Measurements from ENCODE around the gene IGIP. TPM values are rescaled to one million over a fixed set of nuclear protein-coding genes. Genes with fewer than 3 reads are reported as not detected.

The IGIP gene
- total RNA-seq (5.5 TPM), polyA plus RNA-seq (ENCODE audit: insufficient read depth in 1 of 8, insufficient read length in 8 of 8, low replicate concordance in 1 of 8) (1 to 10 TPM; 2.9 to 5.7 (median 4.0) TPM)
- long read RNA-seq, donor 1, partial matches to known transcripts, result 0 of 2 reads
- long read RNA-seq, donor 1, other reads (novel, unspliced or antisense), result 0 of 2 reads
- long read RNA-seq, donor 2, partial matches to known transcripts, result 0 of 1 reads
- long read RNA-seq, donor 2, other reads (novel, unspliced or antisense), result 0 of 1 reads
- long read RNA-seq, donor 3, result 0 reads
- long read RNA-seq, donor 4, result 0 reads
- long read RNA-seq, donor 5, transcript IGIP-201 (1 exons, 3,458 nt), result major isoform, 6 of 6 reads
- long read RNA-seq, donor 5, partial matches to known transcripts, result 0 of 6 reads
- long read RNA-seq, donor 5, other reads (novel, unspliced or antisense), result 0 of 6 reads
- long read RNA-seq, donor 6, partial matches to known transcripts, result 0 of 4 reads
- long read RNA-seq, donor 6, other reads (novel, unspliced or antisense), result 0 of 4 reads
- long read RNA-seq, donor 7, partial matches to known transcripts, result 0 of 2 reads
- long read RNA-seq, donor 7, other reads (novel, unspliced or antisense), result 0 of 2 reads
- long read RNA-seq, donor 8, transcript IGIP-201 (1 exons, 3,458 nt), result major isoform, 5 of 5 reads
- long read RNA-seq, donor 8, partial matches to known transcripts, result 0 of 5 reads
- long read RNA-seq, donor 8, other reads (novel, unspliced or antisense), result 0 of 5 reads
- long read RNA-seq, donor 9, partial matches to known transcripts, result 0 of 2 reads
- long read RNA-seq, donor 9, other reads (novel, unspliced or antisense), result 0 of 2 reads
- long read RNA-seq, donor 10, transcript IGIP-201 (1 exons, 3,458 nt), result major isoform, 7 of 7 reads
- long read RNA-seq, donor 10, partial matches to known transcripts, result 0 of 7 reads
- long read RNA-seq, donor 10, other reads (novel, unspliced or antisense), result 0 of 7 reads
- long read RNA-seq, donor 11, transcript IGIP-201 (1 exons, 3,458 nt), result major isoform, 10 of 10 reads
- long read RNA-seq, donor 11, partial matches to known transcripts, result 0 of 10 reads
- long read RNA-seq, donor 11, other reads (novel, unspliced or antisense), result 0 of 10 reads

GRCh38 chr5:140125637-140126036, at the start of gene IGIP:
Gene IGIP (plus strand): TSS chr5:140125937. CDS start chr5:140128477, 2,540 bp downstream.
- Histone ChIP-seq H3K9me3 (replicated peaks; ENCODE audit: control insufficient read depth, low read depth, low read length) (no peaks in the 10 kb centered on the region), H3K4me3 (ENCODE audit: low read length) (no peak within 1 kb of the TSS), H3K27me3 (ENCODE audit: control insufficient read depth, insufficient read depth, low read length) (peaks cover 2% of the 10 kb centered on the region), H3K4me1 (ENCODE audit: control insufficient read depth, insufficient read depth, low read length) (no peaks in the 10 kb centered on the region), H3K36me3 (ENCODE audit: control insufficient read depth, insufficient read depth, low read length) (no peaks in the 10 kb centered on the region), H3K27ac (ENCODE audit: low read length) (no peak within 1 kb of the TSS)
- no peak for DNase-seq
- no CpG with 5 or more reads among the region's 4 CpGs for WGBS (ENCODE audit: insufficient coverage)

- no CpG with 5 or more reads among the region's 1 CpG for WGBS (ENCODE audit: insufficient coverage)
- H3K4me3 ChIP-seq (ENCODE audit: low read length), result no peak overlapping the region
- no peaks in the 10 kb centered on the region for H3K4me1 ChIP-seq (ENCODE audit: control insufficient read depth, insufficient read depth, low read length)
- no peak for DNase-seq
- H3K27ac ChIP-seq (ENCODE audit: low read length), result no peak overlapping the region
- H3K27me3 ChIP-seq (ENCODE audit: control insufficient read depth, insufficient read depth, low read length), result peaks cover 14% of the 10 kb centered on the region
- no peaks in the 10 kb centered on the region for H3K9me3 ChIP-seq (replicated peaks; ENCODE audit: control insufficient read depth, low read depth, low read length)
- no peaks in the 10 kb centered on the region for H3K36me3 ChIP-seq (ENCODE audit: control insufficient read depth, insufficient read depth, low read length)
These were observed 49.6 kb upstream of the IGIP start for GRCh38 chr5:140076142-140076541.

GRCh38 chr5:140076788-140077187, 48.9 kb upstream of the IGIP start:
- Histone ChIP-seq H3K4me3 (ENCODE audit: low read length) (no peak overlapping the region), H3K4me1 (ENCODE audit: control insufficient read depth, insufficient read depth, low read length) (no peaks in the 10 kb centered on the region), H3K9me3 (replicated peaks; ENCODE audit: control insufficient read depth, low read depth, low read length) (no peaks in the 10 kb centered on the region), H3K36me3 (ENCODE audit: control insufficient read depth, insufficient read depth, low read length) (no peaks in the 10 kb centered on the region), H3K27me3 (ENCODE audit: control insufficient read depth, insufficient read depth, low read length) (peaks cover 14% of the 10 kb centered on the region), H3K27ac (ENCODE audit: low read length) (no peak overlapping the region)
- no peak for DNase-seq
- no CpG with 5 or more reads among the region's 2 CpGs for WGBS (ENCODE audit: insufficient coverage)

GRCh38 chr5:140083120-140083519, 42.6 kb upstream of the IGIP start:
- Histone ChIP-seq H3K4me3 (ENCODE audit: low read length) (no peak overlapping the region), H3K27me3 (ENCODE audit: control insufficient read depth, insufficient read depth, low read length) (peaks cover 17% of the 10 kb centered on the region), H3K4me1 (ENCODE audit: control insufficient read depth, insufficient read depth, low read length) (no peaks in the 10 kb centered on the region), H3K27ac (ENCODE audit: low read length) (no peak overlapping the region), H3K36me3 (ENCODE audit: control insufficient read depth, insufficient read depth, low read length) (no peaks in the 10 kb centered on the region), H3K9me3 (replicated peaks; ENCODE audit: control insufficient read depth, low read depth, low read length) (no peaks in the 10 kb centered on the region)
- 100% methylated on average over 1 of the region's 1 CpG for WGBS (ENCODE audit: insufficient coverage)
- no peak for DNase-seq

- Histone ChIP-seq H3K4me1 (ENCODE audit: control insufficient read depth, insufficient read depth, low read length) (no peaks in the 10 kb centered on the region), H3K9me3 (replicated peaks; ENCODE audit: control insufficient read depth, low read depth, low read length) (no peaks in the 10 kb centered on the region), H3K4me3 (ENCODE audit: low read length) (no peak overlapping the region), H3K27ac (ENCODE audit: low read length) (no peak overlapping the region), H3K27me3 (ENCODE audit: control insufficient read depth, insufficient read depth, low read length) (peaks cover 17% of the 10 kb centered on the region), H3K36me3 (ENCODE audit: control insufficient read depth, insufficient read depth, low read length) (no peaks in the 10 kb centered on the region)
- no peak for DNase-seq
- WGBS (ENCODE audit: insufficient coverage), result no CpG with 5 or more reads among the region's 1 CpG
These were observed 42.1 kb upstream of the IGIP start for GRCh38 chr5:140083650-140084049.

GRCh38 chr5:140084541-140084940, 41.2 kb upstream of the IGIP start:
- H3K9me3 ChIP-seq (replicated peaks; ENCODE audit: control insufficient read depth, low read depth, low read length), result no peaks in the 10 kb centered on the region
- WGBS (ENCODE audit: insufficient coverage), result 17% methylated on average over 2 of the region's 4 CpGs
- H3K27me3 ChIP-seq (ENCODE audit: control insufficient read depth, insufficient read depth, low read length), result peaks cover 14% of the 10 kb centered on the region
- DNase-seq, result peak; percentile 9
- H3K4me1 ChIP-seq (ENCODE audit: control insufficient read depth, insufficient read depth, low read length), result no peaks in the 10 kb centered on the region
- no peak overlapping the region for H3K4me3 ChIP-seq (ENCODE audit: low read length)
- no peak overlapping the region for H3K27ac ChIP-seq (ENCODE audit: low read length)
- H3K36me3 ChIP-seq (ENCODE audit: control insufficient read depth, insufficient read depth, low read length), result no peaks in the 10 kb centered on the region

GRCh38 chr5:140090251-140090650, 35.5 kb upstream of the IGIP start:
- no CpG with 5 or more reads among the region's 1 CpG for WGBS (ENCODE audit: insufficient coverage)
- H3K27ac ChIP-seq (ENCODE audit: low read length), result no peak overlapping the region
- no peaks in the 10 kb centered on the region for H3K4me1 ChIP-seq (ENCODE audit: control insufficient read depth, insufficient read depth, low read length)
- no peak for DNase-seq
- H3K4me3 ChIP-seq (ENCODE audit: low read length), result no peak overlapping the region
- no peaks in the 10 kb centered on the region for H3K36me3 ChIP-seq (ENCODE audit: control insufficient read depth, insufficient read depth, low read length)
- peaks cover 7% of the 10 kb centered on the region for H3K9me3 ChIP-seq (replicated peaks; ENCODE audit: control insufficient read depth, low read depth, low read length)
- no peaks in the 10 kb centered on the region for H3K27me3 ChIP-seq (ENCODE audit: control insufficient read depth, insufficient read depth, low read length)

- H3K27me3 ChIP-seq (ENCODE audit: control insufficient read depth, insufficient read depth, low read length), result peaks cover 2% of the 10 kb centered on the region
- H3K9me3 ChIP-seq (replicated peaks; ENCODE audit: control insufficient read depth, low read depth, low read length), result peaks cover 7% of the 10 kb centered on the region
- no peaks in the 10 kb centered on the region for H3K4me1 ChIP-seq (ENCODE audit: control insufficient read depth, insufficient read depth, low read length)
- no peak for DNase-seq
- WGBS (ENCODE audit: insufficient coverage), result no CpG with 5 or more reads among the region's 1 CpG
- H3K4me3 ChIP-seq (ENCODE audit: low read length), result no peak overlapping the region
- no peak overlapping the region for H3K27ac ChIP-seq (ENCODE audit: low read length)
- H3K36me3 ChIP-seq (ENCODE audit: control insufficient read depth, insufficient read depth, low read length), result no peaks in the 10 kb centered on the region
These were observed 32.6 kb upstream of the IGIP start for GRCh38 chr5:140093179-140093578.

GRCh38 chr5:140093866-140094265, 31.9 kb upstream of the IGIP start:
- Histone ChIP-seq H3K9me3 (replicated peaks; ENCODE audit: control insufficient read depth, low read depth, low read length) (peaks cover 7% of the 10 kb centered on the region), H3K4me3 (ENCODE audit: low read length) (no peak overlapping the region), H3K4me1 (ENCODE audit: control insufficient read depth, insufficient read depth, low read length) (no peaks in the 10 kb centered on the region), H3K27me3 (ENCODE audit: control insufficient read depth, insufficient read depth, low read length) (peaks cover 3% of the 10 kb centered on the region), H3K36me3 (ENCODE audit: control insufficient read depth, insufficient read depth, low read length) (no peaks in the 10 kb centered on the region), H3K27ac (ENCODE audit: low read length) (no peak overlapping the region)
- 71% methylated on average over 1 of the region's 1 CpG for WGBS (ENCODE audit: insufficient coverage)
- DNase-seq, result no peak

- peaks cover 7% of the 10 kb centered on the region for H3K9me3 ChIP-seq (replicated peaks; ENCODE audit: control insufficient read depth, low read depth, low read length)
- H3K36me3 ChIP-seq (ENCODE audit: control insufficient read depth, insufficient read depth, low read length), result no peaks in the 10 kb centered on the region
- peaks cover 7% of the 10 kb centered on the region for H3K27me3 ChIP-seq (ENCODE audit: control insufficient read depth, insufficient read depth, low read length)
- no peak for DNase-seq
- H3K4me1 ChIP-seq (ENCODE audit: control insufficient read depth, insufficient read depth, low read length), result no peaks in the 10 kb centered on the region
- H3K4me3 ChIP-seq (ENCODE audit: low read length), result no peak overlapping the region
- H3K27ac ChIP-seq (ENCODE audit: low read length), result no peak overlapping the region
These were observed 30.8 kb upstream of the IGIP start for GRCh38 chr5:140094889-140095288.
